ENCODE measurements around the gene SLC3A2. TPM values are rescaled to one million over a fixed set of nuclear protein-coding genes. Genes with fewer than 3 reads are reported as not detected.

SLC3A2 gene
- total and polyA plus RNA-seq, 2 of the 13 experiments (the other 11 are each of a cell fraction or from before 2014, with no cell fraction given), result 213 to 226 TPM

- TF ChIP-seq PHF8 (CRISPR knock-in tag; IDR thresholded peaks at IDR 0.05) (peak; percentile 58), ZNF691 (CRISPR knock-in tag; IDR thresholded peaks at IDR 0.05; ENCODE audit: borderline replicate concordance, low read depth) (no peak), ZNF747 (CRISPR knock-in tag; IDR thresholded peaks at IDR 0.05; ENCODE audit: borderline replicate concordance) (no peak; the same call in 1 of the 2 replicates), FLYWCH1 (CRISPR knock-in tag; IDR thresholded peaks at IDR 0.05) (no peak), JUND (CRISPR knock-in tag; IDR thresholded peaks at IDR 0.05) (peak; percentile 67), NFIC (IDR thresholded peaks at IDR 0.05; ENCODE audit: low read length) (peak; percentile 96), ZNF569 (CRISPR knock-in tag; IDR thresholded peaks at IDR 0.05; ENCODE audit: borderline replicate concordance) (no peak), MIER2 (CRISPR knock-in tag; IDR thresholded peaks at IDR 0.05) (peak; percentile 92), MIER3 (CRISPR knock-in tag; IDR thresholded peaks at IDR 0.05; ENCODE audit: borderline replicate concordance) (peak; percentile 97; the same call in 1 of the 2 replicates), ZFP37 (CRISPR knock-in tag; IDR thresholded peaks at IDR 0.05; ENCODE audit: borderline replicate concordance) (peak; percentile 92; the same call in 1 of the 2 replicates), ZNF773 (CRISPR knock-in tag; IDR thresholded peaks at IDR 0.05; ENCODE audit: borderline replicate concordance) (0 out of 2 replicates have a peak, but pooled peaks have one; percentile 43), ZC3H13 (CRISPR knock-in tag; IDR thresholded peaks at IDR 0.05) (peak; percentile 95), MTF1 (CRISPR knock-in tag; IDR thresholded peaks at IDR 0.05) (peak; percentile 94), DRAP1 (CRISPR knock-in tag; IDR thresholded peaks at IDR 0.05) (peak; percentile 96), ATF7-NPFF (CRISPR knock-in tag; IDR thresholded peaks at IDR 0.05; ENCODE audit: low read depth) (peak; percentile 87; the same call in 1 of the 2 replicates), SP4 (CRISPR knock-in tag; IDR thresholded peaks at IDR 0.05) (peak; percentile 51), ATF7 (IDR thresholded peaks at IDR 0.05) (peak; percentile 38), ATF7 (CRISPR knock-in tag; IDR thresholded peaks at IDR 0.05) (no peak; the same call in 1 of the 2 replicates), ZMYM4 (CRISPR knock-in tag; IDR thresholded peaks at IDR 0.05) (peak; percentile 63; the same call in 1 of the 2 replicates), SIN3B (IDR thresholded peaks at IDR 0.05; ENCODE audit: low read length) (peak; percentile 58; the same call in 1 of the 2 replicates), SUZ12 (IDR thresholded peaks at IDR 0.05; ENCODE audit: low read depth, low read length) (no peak), ZNF557 (CRISPR knock-in tag; IDR thresholded peaks at IDR 0.05) (peak; percentile 82; the same call in 1 of the 2 replicates), SIN3A (IDR thresholded peaks at IDR 0.05; ENCODE audit: borderline replicate concordance, low read depth, low read length) (peak; percentile 99), PHF21A (CRISPR knock-in tag; IDR thresholded peaks at IDR 0.05) (peak; percentile 73), ZNF652 (CRISPR knock-in tag; IDR thresholded peaks at IDR 0.05; ENCODE audit: borderline replicate concordance, low read depth) (peak; percentile 77; the same call in 1 of the 2 replicates), ZFYVE20 (CRISPR knock-in tag; IDR thresholded peaks at IDR 0.05; ENCODE audit: borderline replicate concordance, low read depth) (peak; percentile 51; the same call in 1 of the 2 replicates), ZNF83 (CRISPR knock-in tag; IDR thresholded peaks at IDR 0.05; ENCODE audit: borderline replicate concordance) (no peak), MAFF (IDR thresholded peaks at IDR 0.05; ENCODE audit: low read depth, low read length) (no peak), MATR3 (CRISPR knock-in tag; IDR thresholded peaks at IDR 0.05) (no peak)
- TF ChIP-seq, protein P1, sequence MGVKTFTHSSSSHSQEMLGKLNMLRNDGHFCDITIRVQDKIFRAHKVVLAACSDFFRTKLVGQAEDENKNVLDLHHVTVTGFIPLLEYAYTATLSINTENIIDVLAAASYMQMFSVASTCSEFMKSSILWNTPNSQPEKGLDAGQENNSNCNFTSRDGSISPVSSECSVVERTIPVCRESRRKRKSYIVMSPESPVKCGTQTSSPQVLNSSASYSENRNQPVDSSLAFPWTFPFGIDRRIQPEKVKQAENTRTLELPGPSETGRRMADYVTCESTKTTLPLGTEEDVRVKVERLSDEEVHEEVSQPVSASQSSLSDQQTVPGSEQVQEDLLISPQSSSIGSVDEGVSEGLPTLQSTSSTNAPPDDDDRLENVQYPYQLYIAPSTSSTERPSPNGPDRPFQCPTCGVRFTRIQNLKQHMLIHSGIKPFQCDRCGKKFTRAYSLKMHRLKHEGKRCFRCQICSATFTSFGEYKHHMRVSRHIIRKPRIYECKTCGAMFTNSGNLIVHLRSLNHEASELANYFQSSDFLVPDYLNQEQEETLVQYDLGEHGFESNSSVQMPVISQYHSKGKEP (CRISPR knock-in tag; IDR thresholded peaks at IDR 0.05), result peak; percentile 97
Observed at GRCh38 chr11:62841361-62842170, 39.1 kb upstream of the SLC3A2 start (continued).
